ENCODE results near the gene SLC23A1.
"Not testable (repeated sequence)": the region's sequence is repeated elsewhere in the genome, so short reads cannot be mapped to it uniquely, and the experiment has no call there.

DNA sequence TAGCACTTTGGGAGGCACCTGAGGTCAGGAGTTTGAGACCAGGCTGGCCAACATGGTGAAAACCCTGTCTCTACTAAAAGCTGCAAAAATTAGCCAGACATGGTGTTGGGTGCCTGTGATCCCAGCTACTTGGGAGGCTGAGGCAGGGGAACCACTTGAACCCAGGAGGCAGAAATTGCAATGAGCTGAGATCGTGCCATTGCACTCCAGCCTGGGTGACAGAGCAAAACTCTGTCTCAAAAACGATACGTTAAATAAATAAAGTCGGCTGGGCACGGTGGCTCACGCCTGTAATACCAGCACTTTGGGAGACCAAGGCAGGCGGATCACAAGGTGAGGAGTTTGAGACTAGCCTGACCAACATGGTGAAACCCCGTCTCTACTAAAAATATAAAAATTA lies 27.2 kb downstream of the SLC23A1 start:
- TF ChIP-seq, protein P1, sequence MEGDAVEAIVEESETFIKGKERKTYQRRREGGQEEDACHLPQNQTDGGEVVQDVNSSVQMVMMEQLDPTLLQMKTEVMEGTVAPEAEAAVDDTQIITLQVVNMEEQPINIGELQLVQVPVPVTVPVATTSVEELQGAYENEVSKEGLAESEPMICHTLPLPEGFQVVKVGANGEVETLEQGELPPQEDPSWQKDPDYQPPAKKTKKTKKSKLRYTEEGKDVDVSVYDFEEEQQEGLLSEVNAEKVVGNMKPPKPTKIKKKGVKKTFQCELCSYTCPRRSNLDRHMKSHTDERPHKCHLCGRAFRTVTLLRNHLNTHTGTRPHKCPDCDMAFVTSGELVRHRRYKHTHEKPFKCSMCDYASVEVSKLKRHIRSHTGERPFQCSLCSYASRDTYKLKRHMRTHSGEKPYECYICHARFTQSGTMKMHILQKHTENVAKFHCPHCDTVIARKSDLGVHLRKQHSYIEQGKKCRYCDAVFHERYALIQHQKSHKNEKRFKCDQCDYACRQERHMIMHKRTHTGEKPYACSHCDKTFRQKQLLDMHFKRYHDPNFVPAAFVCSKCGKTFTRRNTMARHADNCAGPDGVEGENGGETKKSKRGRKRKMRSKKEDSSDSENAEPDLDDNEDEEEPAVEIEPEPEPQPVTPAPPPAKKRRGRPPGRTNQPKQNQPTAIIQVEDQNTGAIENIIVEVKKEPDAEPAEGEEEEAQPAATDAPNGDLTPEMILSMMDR (IDR thresholded peaks at IDR 0.05; ENCODE audit: insufficient read depth, low read length), result not testable (repeated sequence)
- not testable (repeated sequence) for TF ChIP-seq POLR2AphosphoS5 (IDR thresholded peaks at IDR 0.05; ENCODE audit: low read depth)

Data from HL-60 (cell line).